Ascending aorta (tissue), 2 donors: ENCODE measurements around the gene LPO. TPM values are rescaled to one million over a fixed set of nuclear protein-coding genes. Genes with fewer than 3 reads are reported as not detected.
A peak's percentile ranks its signal among the peaks of the same experiment; 100 is the strongest.

Experiments
- DNase-seq, 2 donors: peaks; one replicate each; pipeline ENCODE4 v3.0.0-alpha.2; 2019; ENCODE audit warnings: low spot score in 2 of 2
- H3K27ac ChIP-seq, 2 donors: fragments of 200-600 bp; sonication (generic); one replicate each; pipeline ENCODE4 v1.5.1; 2016 to 2017; ENCODE audit warnings: mild to moderate bottlenecking in 1 of 2
- H3K27me3 ChIP-seq: fragments of 200-600 bp; sonication (generic); one replicate; pipeline ENCODE4 v1.5.1; 2017
- H3K36me3 ChIP-seq, 2 donors: fragments of 200-600 bp; sonication (generic); one replicate each; pipeline ENCODE4 v1.5.1; 2016
- H3K4me1 ChIP-seq, 2 donors: fragments of 200-600 bp; sonication (generic); one replicate each; pipeline ENCODE4 v1.5.1; 2016 to 2017; ENCODE audit warnings: mild to moderate bottlenecking in 1 of 2
- H3K4me3 ChIP-seq, 2 donors: fragments of 200-600 bp; sonication (generic); one replicate each; pipeline ENCODE4 v1.5.1; 2016 to 2017; ENCODE audit warnings: mild to moderate bottlenecking in 1 of 2
- H3K9me3 ChIP-seq, 2 donors: fragments of 200-600 bp; sonication (generic); one replicate each; pipeline ENCODE4 v1.5.1; 2016
- intact Hi-C: fragments of 100-400 bp; cut with DNase I; formaldehyde crosslinking; loops from one replicate; pipeline ENCODE4 v1.15.1; 2023
- total RNA-seq: library from RNA; depleted of rRNA; stranded (reverse); fragments of >200 nt; gene quantifications from one replicate; pipeline ENCODE4 v1.1.0, GENCODE V29; 2016
- TF ChIP-seq, protein P1 (sequence below), 3 experiments: fragments of 200-600 bp in 2 of 3; fragments of 450-650 bp in 1 of 3; sonication (generic) in 2 of 3; IDR thresholded peaks; one replicate each; pipeline ENCODE4 v1.5.1; 2016 to 2019; ENCODE audit warnings: antibody characterized with exemption in 3 of 3, mild to moderate bottlenecking in 1 of 3, moderate library complexity in 1 of 3

LPO gene
- total RNA-seq, 1 donor from 2014 or later: not detected

GRCh38 chr17:58267347-58268324 is 29.3 kb downstream of the LPO start:
- Histone ChIP-seq H3K4me1 (no peaks in the 10 kb centered on the region), H3K9me3 (no peaks in the 10 kb centered on the region), H3K27ac (no peak overlapping the region), H3K27me3 (no peaks in the 10 kb centered on the region), H3K4me3 (no peak overlapping the region), H3K36me3 (no peaks in the 10 kb centered on the region)
- peak in 1 of 2 donors; percentile 47 for DNase-seq
- TF ChIP-seq, protein P1, sequence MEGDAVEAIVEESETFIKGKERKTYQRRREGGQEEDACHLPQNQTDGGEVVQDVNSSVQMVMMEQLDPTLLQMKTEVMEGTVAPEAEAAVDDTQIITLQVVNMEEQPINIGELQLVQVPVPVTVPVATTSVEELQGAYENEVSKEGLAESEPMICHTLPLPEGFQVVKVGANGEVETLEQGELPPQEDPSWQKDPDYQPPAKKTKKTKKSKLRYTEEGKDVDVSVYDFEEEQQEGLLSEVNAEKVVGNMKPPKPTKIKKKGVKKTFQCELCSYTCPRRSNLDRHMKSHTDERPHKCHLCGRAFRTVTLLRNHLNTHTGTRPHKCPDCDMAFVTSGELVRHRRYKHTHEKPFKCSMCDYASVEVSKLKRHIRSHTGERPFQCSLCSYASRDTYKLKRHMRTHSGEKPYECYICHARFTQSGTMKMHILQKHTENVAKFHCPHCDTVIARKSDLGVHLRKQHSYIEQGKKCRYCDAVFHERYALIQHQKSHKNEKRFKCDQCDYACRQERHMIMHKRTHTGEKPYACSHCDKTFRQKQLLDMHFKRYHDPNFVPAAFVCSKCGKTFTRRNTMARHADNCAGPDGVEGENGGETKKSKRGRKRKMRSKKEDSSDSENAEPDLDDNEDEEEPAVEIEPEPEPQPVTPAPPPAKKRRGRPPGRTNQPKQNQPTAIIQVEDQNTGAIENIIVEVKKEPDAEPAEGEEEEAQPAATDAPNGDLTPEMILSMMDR (IDR thresholded peaks at IDR 0.05): no peak
- intact Hi-C loops: no loop called here

DNA sequence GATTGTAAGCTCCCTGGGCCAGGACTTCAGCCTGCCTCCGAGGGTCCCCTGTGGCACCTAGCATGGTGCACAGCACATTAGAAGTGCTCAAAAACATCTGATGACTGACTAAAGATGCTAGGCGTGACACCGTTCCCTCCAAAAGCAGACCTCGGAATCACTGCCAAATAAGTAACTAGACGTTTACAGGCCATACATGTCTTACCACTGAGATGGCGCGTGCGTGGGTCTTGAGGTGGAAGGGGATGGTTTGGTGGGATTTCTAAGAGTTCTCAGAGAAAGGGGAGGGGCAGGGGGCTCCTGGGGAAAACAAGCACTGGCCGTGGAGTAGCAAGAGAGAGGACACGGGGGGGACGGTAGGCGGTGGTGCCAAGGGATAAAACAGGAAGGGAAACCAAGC is 29.9 kb downstream of the LPO start:
- Histone ChIP-seq H3K4me1 (no peaks in the 10 kb centered on the region), H3K36me3 (no peaks in the 10 kb centered on the region), H3K27ac (no peak overlapping the region), H3K4me3 (no peak overlapping the region), H3K9me3 (no peaks in the 10 kb centered on the region), H3K27me3 (no peaks in the 10 kb centered on the region)
- intact Hi-C loops: no loop called here
- TF ChIP-seq, protein P1 (IDR thresholded peaks at IDR 0.05): no peak
- DNase-seq: peak in 1 of 2 donors; percentile 42

- Histone ChIP-seq H3K9me3 (no peaks in the 10 kb centered on the region), H3K4me3 (no peak overlapping the region), H3K27ac (no peak overlapping the region), H3K36me3 (no peaks in the 10 kb centered on the region), H3K4me1 (no peaks in the 10 kb centered on the region), H3K27me3 (no peaks in the 10 kb centered on the region)
- DNase-seq: no peak
- TF ChIP-seq, protein P1 (IDR thresholded peaks at IDR 0.05): no peak
- intact Hi-C loops: no loop called here
These were observed 30.6 kb downstream of the LPO start for GRCh38 chr17:58268774-58269556.

DNA sequence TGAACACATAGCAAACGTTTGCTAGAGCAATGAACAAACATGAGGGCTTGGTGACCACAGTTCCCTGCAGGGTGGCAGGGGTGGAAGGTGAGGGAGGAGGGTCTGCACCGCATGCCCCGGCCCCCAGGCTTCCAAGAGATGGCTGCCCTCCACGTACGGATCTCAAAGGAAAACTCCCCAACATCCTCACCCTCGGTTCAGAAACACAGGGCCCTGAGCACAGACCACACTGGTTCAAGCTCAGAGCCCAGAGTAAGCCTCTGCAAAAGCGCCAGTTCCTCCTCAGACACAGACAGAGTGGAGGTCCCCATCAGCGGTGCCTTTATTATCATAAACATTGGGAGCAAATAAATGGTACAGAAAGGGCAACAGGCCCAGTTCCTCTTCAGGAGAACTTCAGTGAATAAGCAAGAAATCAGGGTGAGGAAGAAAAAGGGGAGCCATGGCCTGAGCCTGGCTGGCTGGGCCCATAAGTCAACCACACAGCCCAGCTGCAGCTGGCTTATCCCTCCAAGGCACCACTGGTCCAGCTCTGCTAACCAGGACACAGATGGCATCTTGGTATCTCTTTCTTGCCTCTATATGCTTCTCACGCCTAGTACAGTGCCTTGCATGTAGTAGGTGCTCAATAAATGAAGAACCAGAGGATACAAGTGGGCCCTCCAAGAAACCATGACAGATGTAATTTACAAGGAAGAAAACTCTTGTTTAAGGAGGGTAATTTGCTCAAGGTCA is 31.3 kb downstream of the LPO start:
- intact Hi-C loops: no loop called here
- Histone ChIP-seq H3K4me3 (no peak overlapping the region), H3K27me3 (no peaks in the 10 kb centered on the region), H3K9me3 (no peaks in the 10 kb centered on the region), H3K36me3 (no peaks in the 10 kb centered on the region), H3K27ac (no peak overlapping the region), H3K4me1 (no peaks in the 10 kb centered on the region)
- DNase-seq: no peak
- TF ChIP-seq, protein P1 (IDR thresholded peaks at IDR 0.05): no peak

DNA sequence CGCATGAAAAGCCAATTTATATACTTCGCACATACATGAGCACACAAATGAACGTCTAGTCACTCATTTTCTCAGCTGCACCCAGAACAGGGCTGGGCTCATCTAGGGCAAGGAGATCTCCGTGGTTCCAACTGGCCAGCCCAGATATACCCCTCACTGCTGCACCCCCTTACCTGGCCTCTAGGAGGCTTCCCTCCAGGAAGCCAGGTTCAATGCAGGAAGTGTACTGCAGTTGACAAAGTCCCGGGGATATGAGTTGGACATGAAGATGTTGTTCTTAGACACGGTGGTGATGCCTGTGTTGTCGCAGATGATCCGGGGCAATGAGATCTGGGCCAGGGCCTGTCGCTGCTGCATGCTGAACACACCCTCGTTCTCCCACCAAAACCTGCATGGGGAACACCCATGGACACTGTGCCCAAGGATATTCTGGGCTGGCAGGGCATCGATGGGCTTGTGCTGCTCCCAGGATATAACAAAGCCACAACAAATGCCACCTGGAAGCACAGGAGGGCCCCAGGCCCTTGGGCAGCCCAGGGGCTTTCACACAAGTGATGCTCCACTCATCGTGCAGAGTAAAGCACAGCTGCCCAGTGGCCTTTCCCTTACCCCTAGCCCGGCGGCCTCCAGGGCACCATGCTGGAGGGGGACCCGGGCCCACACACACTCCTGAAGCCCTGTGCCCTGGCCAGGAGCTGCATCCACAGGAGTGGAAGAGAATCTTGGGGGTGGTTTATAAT is 32.3 kb downstream of the LPO start:
- Histone ChIP-seq H3K4me1 (no peaks in the 10 kb centered on the region), H3K4me3 (no peak overlapping the region), H3K9me3 (no peaks in the 10 kb centered on the region), H3K36me3 (no peaks in the 10 kb centered on the region), H3K27me3 (no peaks in the 10 kb centered on the region), H3K27ac (no peak overlapping the region)
- TF ChIP-seq, protein P1 (IDR thresholded peaks at IDR 0.05): no peak
- no peak for DNase-seq
- intact Hi-C loops: no loop called here
